ENCODE results near the gene RAB32. TPM values are rescaled to one million over a fixed set of nuclear protein-coding genes. Genes with fewer than 3 reads are reported as not detected.

The RAB32 gene
- total RNA-seq, 6 experiments from 2014 or later = 71.9 to 87.6 (median 74.3) TPM

DNA sequence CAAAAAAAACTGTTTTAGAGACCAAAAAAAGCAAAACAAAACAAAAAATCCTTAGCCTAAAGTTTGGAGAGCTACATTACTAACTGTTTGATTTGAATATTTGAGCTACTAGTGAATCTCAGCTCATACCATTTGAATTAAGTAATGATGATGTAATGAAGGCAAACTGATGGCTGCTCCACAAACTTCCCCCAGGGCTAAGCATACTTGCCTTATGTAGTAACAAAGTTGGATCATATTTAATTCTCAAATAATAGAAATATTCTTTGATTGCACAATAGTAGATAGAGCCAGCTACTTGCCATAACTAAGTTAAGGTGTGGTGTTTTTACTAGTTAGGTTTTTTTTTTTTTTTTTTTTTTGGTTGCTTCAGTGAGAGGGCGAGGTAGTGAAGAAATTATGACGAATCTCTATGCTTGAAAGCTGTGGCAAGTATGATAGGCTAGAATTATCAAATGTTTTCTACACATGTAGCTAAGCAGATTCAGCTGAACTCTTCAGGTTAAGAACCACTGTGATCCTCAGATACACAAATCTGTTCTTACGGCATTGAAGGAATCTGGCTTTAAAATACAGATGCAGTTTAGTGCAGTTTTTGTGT, 2.9 kb downstream of the RAB32 start:
- H3K27ac Mint-ChIP-seq = peak overlapping the region; percentile 96
- TF ChIP-seq, protein P1, sequence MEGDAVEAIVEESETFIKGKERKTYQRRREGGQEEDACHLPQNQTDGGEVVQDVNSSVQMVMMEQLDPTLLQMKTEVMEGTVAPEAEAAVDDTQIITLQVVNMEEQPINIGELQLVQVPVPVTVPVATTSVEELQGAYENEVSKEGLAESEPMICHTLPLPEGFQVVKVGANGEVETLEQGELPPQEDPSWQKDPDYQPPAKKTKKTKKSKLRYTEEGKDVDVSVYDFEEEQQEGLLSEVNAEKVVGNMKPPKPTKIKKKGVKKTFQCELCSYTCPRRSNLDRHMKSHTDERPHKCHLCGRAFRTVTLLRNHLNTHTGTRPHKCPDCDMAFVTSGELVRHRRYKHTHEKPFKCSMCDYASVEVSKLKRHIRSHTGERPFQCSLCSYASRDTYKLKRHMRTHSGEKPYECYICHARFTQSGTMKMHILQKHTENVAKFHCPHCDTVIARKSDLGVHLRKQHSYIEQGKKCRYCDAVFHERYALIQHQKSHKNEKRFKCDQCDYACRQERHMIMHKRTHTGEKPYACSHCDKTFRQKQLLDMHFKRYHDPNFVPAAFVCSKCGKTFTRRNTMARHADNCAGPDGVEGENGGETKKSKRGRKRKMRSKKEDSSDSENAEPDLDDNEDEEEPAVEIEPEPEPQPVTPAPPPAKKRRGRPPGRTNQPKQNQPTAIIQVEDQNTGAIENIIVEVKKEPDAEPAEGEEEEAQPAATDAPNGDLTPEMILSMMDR (IDR thresholded peaks at IDR 0.05) = no peak
- peak overlapping the region; percentile 97 for H3K4me3 Mint-ChIP-seq

DNA sequence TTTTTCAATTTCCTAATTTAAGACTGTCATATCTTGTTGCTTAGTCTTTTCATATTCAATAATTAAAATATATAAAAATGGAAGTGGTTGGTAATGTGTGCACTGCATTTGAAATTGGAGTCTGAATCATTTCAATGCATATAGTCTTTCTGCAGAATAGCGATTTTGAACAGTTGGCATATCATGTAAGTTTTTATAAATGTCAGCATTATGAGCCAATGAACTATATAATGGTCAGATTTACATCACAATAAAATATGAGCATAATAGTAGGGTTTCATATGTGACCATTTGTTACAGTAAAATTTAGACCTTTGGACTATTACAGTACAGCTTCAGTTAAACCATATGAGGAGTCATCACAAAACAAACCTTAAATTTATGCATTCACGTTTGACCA, 4.3 kb downstream of the RAB32 start:
- Mint-ChIP-seq H3K27me3 (ENCODE audit: insufficient read depth) (peaks cover 2% of the 10 kb centered on the region; the same call in 1 of the 2 replicates), H3K9me3 (no peaks in the 10 kb centered on the region), H3K4me1 (ENCODE audit: low read depth) (peaks cover 78% of the 10 kb centered on the region), H3K4me3 (no peak overlapping the region; the same call in none of the 2 replicates), H3K27ac (peak overlapping the region; percentile 96; the same call in 1 of the 2 replicates), H3K36me3 (ENCODE audit: low read depth) (peaks cover 39% of the 10 kb centered on the region)
- TF ChIP-seq, protein P1 (IDR thresholded peaks at IDR 0.05) = no peak
- DNase-seq = no peak

More for the DNA sequence above, 2.9 kb downstream of the RAB32 start:
- peaks cover 2% of the 10 kb centered on the region; the same call in 1 of the 2 replicates for H3K27me3 Mint-ChIP-seq (ENCODE audit: insufficient read depth)
- DNase-seq = peak; percentile 87
- peaks cover 70% of the 10 kb centered on the region for H3K4me1 Mint-ChIP-seq (ENCODE audit: low read depth)
- no peaks in the 10 kb centered on the region for H3K9me3 Mint-ChIP-seq
- peaks cover 37% of the 10 kb centered on the region for H3K36me3 Mint-ChIP-seq (ENCODE audit: low read depth)

DNA sequence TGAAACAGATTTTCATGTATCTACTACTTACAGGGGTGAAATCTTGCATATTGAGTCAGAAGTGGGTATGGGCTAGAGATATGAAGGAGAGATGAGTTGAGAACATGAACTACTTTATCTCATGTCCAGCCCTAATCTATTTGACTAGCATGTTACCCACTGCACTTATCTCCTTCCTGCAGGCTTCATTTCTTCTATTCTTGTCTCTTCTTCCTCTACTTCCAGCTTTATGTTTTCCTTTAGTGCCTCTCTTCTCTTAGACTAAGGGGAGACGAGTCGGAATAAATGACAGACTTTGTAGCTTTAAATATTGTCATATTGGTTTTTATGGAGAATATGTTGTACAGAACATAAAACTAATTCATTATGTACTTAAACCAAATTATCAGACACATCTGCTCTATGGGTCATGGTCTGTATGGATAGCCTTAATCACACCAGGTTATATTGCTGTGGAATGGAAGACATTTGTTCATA, 5.3 kb downstream of the RAB32 start:
- H3K4me1 Mint-ChIP-seq (ENCODE audit: low read depth) = peaks cover 83% of the 10 kb centered on the region

DNA sequence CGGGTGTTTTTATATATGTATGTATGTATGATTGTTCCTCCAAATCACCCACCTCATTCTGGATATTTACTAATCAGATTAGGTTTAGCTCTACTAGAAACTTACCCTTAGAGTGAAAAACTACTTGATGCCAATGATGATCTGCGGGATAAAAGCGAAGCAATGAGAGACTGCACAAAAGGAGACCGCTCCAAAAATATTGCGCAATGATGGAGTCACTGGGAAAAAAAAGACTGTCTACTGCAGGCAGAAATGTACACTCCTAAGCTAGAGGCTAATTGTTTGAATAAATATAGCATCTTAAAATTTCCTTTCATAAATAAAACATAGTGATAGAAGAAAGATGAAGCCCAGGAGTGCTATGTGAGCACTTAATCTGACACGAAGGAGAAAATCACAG, 7.3 kb downstream of the RAB32 start:
- TF ChIP-seq, protein P1 (IDR thresholded peaks at IDR 0.05) = no peak
- no peak for DNase-seq
- no peaks in the 10 kb centered on the region for H3K9me3 Mint-ChIP-seq
- peaks cover 68% of the 10 kb centered on the region for H3K4me1 Mint-ChIP-seq (ENCODE audit: low read depth)
- H3K36me3 Mint-ChIP-seq (ENCODE audit: low read depth) = peaks cover 44% of the 10 kb centered on the region
- peak overlapping the region; percentile 66 for H3K27ac Mint-ChIP-seq
- no peaks in the 10 kb centered on the region for H3K27me3 Mint-ChIP-seq (ENCODE audit: insufficient read depth)
- H3K4me3 Mint-ChIP-seq = peak overlapping the region; percentile 68

More for the DNA sequence above, 5.3 kb downstream of the RAB32 start:
- H3K4me3 Mint-ChIP-seq = no peak overlapping the region
- TF ChIP-seq, protein P1 (IDR thresholded peaks at IDR 0.05) = no peak
- no peaks in the 10 kb centered on the region for H3K9me3 Mint-ChIP-seq
- H3K27ac Mint-ChIP-seq = no peak overlapping the region
- DNase-seq = no peak
- H3K27me3 Mint-ChIP-seq (ENCODE audit: insufficient read depth) = peaks cover 2% of the 10 kb centered on the region; the same call in 1 of the 2 replicates
- H3K36me3 Mint-ChIP-seq (ENCODE audit: low read depth) = peaks cover 40% of the 10 kb centered on the region

DNA sequence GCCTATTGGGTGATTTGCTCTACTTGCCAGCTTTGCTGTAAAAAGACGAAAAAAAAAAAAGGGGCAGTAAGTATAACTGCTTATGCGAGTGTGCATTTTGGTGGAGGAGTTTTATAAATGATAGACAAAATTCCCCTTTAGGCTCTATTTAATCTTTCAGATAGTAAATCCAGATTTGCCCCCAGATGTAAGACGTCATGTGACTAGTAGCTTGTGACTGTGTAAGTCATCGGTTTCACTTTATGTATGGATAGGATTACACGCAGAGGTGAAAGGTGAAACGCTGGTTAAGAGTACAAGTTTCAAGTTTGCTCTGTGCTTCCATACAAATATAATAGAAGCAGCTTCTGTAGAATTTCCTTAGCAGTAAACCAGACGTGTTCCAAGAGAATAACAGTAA, 7.9 kb downstream of the RAB32 start:
- Mint-ChIP-seq H3K9me3 (no peaks in the 10 kb centered on the region), H3K27ac (peak overlapping the region; percentile 66), H3K27me3 (ENCODE audit: insufficient read depth) (no peaks in the 10 kb centered on the region), H3K4me1 (ENCODE audit: low read depth) (peaks cover 62% of the 10 kb centered on the region), H3K4me3 (peak overlapping the region; percentile 68), H3K36me3 (ENCODE audit: low read depth) (peaks cover 44% of the 10 kb centered on the region)
- TF ChIP-seq, protein P1 (IDR thresholded peaks at IDR 0.05) = no peak
- no peak for DNase-seq
